COR-L47 (cell line): ENCODE results near the gene TRABD2B.

ENCODE experiments used
- DNase-seq: peaks from one replicate; lab custom pipeline; 2025; lab: John Stamatoyannopoulos, UW

The TRABD2B gene

GRCh38 chr1:47850451-47850850 is 146.7 kb downstream of the TRABD2B start:
- DNase-seq, result no peak

GRCh38 chr1:47849591-47850261 is 147.5 kb downstream of the TRABD2B start:
- no peak for DNase-seq

GRCh38 chr1:47849005-47849521 is 148.1 kb downstream of the TRABD2B start:
- no peak for DNase-seq

- DNase-seq, result no peak
Measured at GRCh38 chr1:47847763-47848162, 149.4 kb downstream of the TRABD2B start.

- DNase-seq, result no peak
Measured at GRCh38 chr1:47844558-47844955, 152.6 kb downstream of the TRABD2B start.

GRCh38 chr1:47843781-47844557 is 153.2 kb downstream of the TRABD2B start:
- no peak for DNase-seq

- DNase-seq, result no peak
Measured at GRCh38 chr1:47843059-47843458, 154.1 kb downstream of the TRABD2B start.

GRCh38 chr1:47842228-47842919 is 154.8 kb downstream of the TRABD2B start:
- DNase-seq, result no peak

- no peak for DNase-seq
Measured at GRCh38 chr1:47841356-47841755, 155.8 kb downstream of the TRABD2B start.

GRCh38 chr1:47840393-47841190 is 156.6 kb downstream of the TRABD2B start:
- DNase-seq, result no peak

GRCh38 chr1:47839433-47839760 is 157.8 kb downstream of the TRABD2B start:
- DNase-seq, result no peak

- no peak for DNase-seq
Measured at GRCh38 chr1:47838562-47839432, 158.4 kb downstream of the TRABD2B start.

- no peak for DNase-seq
Measured at GRCh38 chr1:47837866-47838561, 159.2 kb downstream of the TRABD2B start.

GRCh38 chr1:47837056-47837830 is 159.9 kb downstream of the TRABD2B start:
- no peak for DNase-seq

- no peak for DNase-seq
Measured at GRCh38 chr1:47835409-47835808, 161.8 kb downstream of the TRABD2B start.

GRCh38 chr1:47834326-47834725 is 162.9 kb downstream of the TRABD2B start:
- no peak for DNase-seq

GRCh38 chr1:47830641-47831333 is 166.4 kb downstream of the TRABD2B start:
- DNase-seq, result no peak

- no peak for DNase-seq
Measured at GRCh38 chr1:47830021-47830420, 167.2 kb downstream of the TRABD2B start.

GRCh38 chr1:47828978-47829377 is 168.2 kb downstream of the TRABD2B start:
- DNase-seq, result no peak
